ENCODE measurements around the gene STX11. TPM values are rescaled to one million over a fixed set of nuclear protein-coding genes. Genes with fewer than 3 reads are reported as not detected.
"Not testable (repeated sequence)": the region's sequence is repeated elsewhere in the genome, so short reads cannot be mapped to it uniquely, and the experiment has no call there.

Gene STX11
- polyA plus RNA-seq, 4 donors = 1.0 to 4.4 (median 3.2) TPM; not detected in 1

- H3K27ac ChIP-seq (ENCODE audit: low read depth in 1 of 3, low read length in 2 of 3) = no peak overlapping the region
- H3K27me3 ChIP-seq (ENCODE audit: control insufficient read depth in 3 of 3, insufficient read depth in 3 of 3, low read length in 3 of 3) = no peaks in the 10 kb centered on the region
- H3K4me1 ChIP-seq (ENCODE audit: control insufficient read depth in 3 of 3, insufficient read depth in 2 of 3, low read depth in 1 of 3, low read length in 2 of 3) = no peaks in the 10 kb centered on the region
- H3K36me3 ChIP-seq (ENCODE audit: control insufficient read depth in 3 of 3, insufficient read depth in 2 of 3, low read depth in 1 of 3, low read length in 3 of 3) = no peaks in the 10 kb centered on the region
- H3K9me3 ChIP-seq (ENCODE audit: control insufficient read depth in 2 of 2, insufficient read depth in 1 of 2, low read depth in 1 of 2, low read length in 1 of 2) = no peaks in the 10 kb centered on the region
- no peak for DNase-seq
- H3K4me3 ChIP-seq (ENCODE audit: low read depth in 1 of 3, low read length in 3 of 3) = no peak overlapping the region
- 90 to 95% (median 94%) methylated on average over 5 of the region's 5 CpGs for WGBS, 3 donors
- no peak for FAIRE-seq
Observed at GRCh38 chr6:144119376-144119775, 30.9 kb upstream of the STX11 start.

GRCh38 chr6:144122861-144123260 lies 27.5 kb upstream of the STX11 start:
- Histone ChIP-seq H3K4me3 (ENCODE audit: low read depth in 1 of 3, low read length in 3 of 3) (no peak overlapping the region), H3K36me3 (ENCODE audit: control insufficient read depth in 3 of 3, insufficient read depth in 2 of 3, low read depth in 1 of 3, low read length in 3 of 3) (no peaks in the 10 kb centered on the region), H3K4me1 (ENCODE audit: control insufficient read depth in 3 of 3, insufficient read depth in 2 of 3, low read depth in 1 of 3, low read length in 2 of 3) (no peaks in the 10 kb centered on the region), H3K9me3 (ENCODE audit: control insufficient read depth in 2 of 2, insufficient read depth in 1 of 2, low read depth in 1 of 2, low read length in 1 of 2) (no peaks in the 10 kb centered on the region), H3K27ac (ENCODE audit: low read depth in 1 of 3, low read length in 2 of 3) (no peak overlapping the region), H3K27me3 (ENCODE audit: control insufficient read depth in 3 of 3, insufficient read depth in 3 of 3, low read length in 3 of 3) (no peaks in the 10 kb centered on the region)
- FAIRE-seq (no peak), DNase-seq (no peak)

GRCh38 chr6:144123421-144123820 lies 26.9 kb upstream of the STX11 start:
- no peak for FAIRE-seq
- H3K27me3 ChIP-seq (ENCODE audit: control insufficient read depth in 3 of 3, insufficient read depth in 3 of 3, low read length in 3 of 3) = no peaks in the 10 kb centered on the region
- no peak for DNase-seq
- H3K27ac ChIP-seq (ENCODE audit: low read depth in 1 of 3, low read length in 2 of 3) = no peak overlapping the region
- WGBS, 3 donors = 55 to 65% (median 59%) methylated on average over 2 of the region's 2 CpGs
- H3K4me1 ChIP-seq (ENCODE audit: control insufficient read depth in 3 of 3, insufficient read depth in 2 of 3, low read depth in 1 of 3, low read length in 2 of 3) = no peaks in the 10 kb centered on the region
- no peak overlapping the region for H3K4me3 ChIP-seq (ENCODE audit: low read depth in 1 of 3, low read length in 3 of 3)
- H3K9me3 ChIP-seq (ENCODE audit: control insufficient read depth in 2 of 2, insufficient read depth in 1 of 2, low read depth in 1 of 2, low read length in 1 of 2) = no peaks in the 10 kb centered on the region
- no peaks in the 10 kb centered on the region for H3K36me3 ChIP-seq (ENCODE audit: control insufficient read depth in 3 of 3, insufficient read depth in 2 of 3, low read depth in 1 of 3, low read length in 3 of 3)

- H3K27ac ChIP-seq (ENCODE audit: low read depth in 1 of 3, low read length in 2 of 3) = no peak overlapping the region
- no peak overlapping the region for H3K4me3 ChIP-seq (ENCODE audit: low read depth in 1 of 3, low read length in 3 of 3)
- no peaks in the 10 kb centered on the region for H3K9me3 ChIP-seq (ENCODE audit: control insufficient read depth in 2 of 2, insufficient read depth in 1 of 2, low read depth in 1 of 2, low read length in 1 of 2)
- 50 to 79% (median 67%) methylated on average over 2 of the region's 2 CpGs for WGBS, 3 donors
- no peaks in the 10 kb centered on the region for H3K36me3 ChIP-seq (ENCODE audit: control insufficient read depth in 3 of 3, insufficient read depth in 2 of 3, low read depth in 1 of 3, low read length in 3 of 3)
- FAIRE-seq = no peak
- no peaks in the 10 kb centered on the region for H3K4me1 ChIP-seq (ENCODE audit: control insufficient read depth in 3 of 3, insufficient read depth in 2 of 3, low read depth in 1 of 3, low read length in 2 of 3)
- no peak for DNase-seq
- no peaks in the 10 kb centered on the region for H3K27me3 ChIP-seq (ENCODE audit: control insufficient read depth in 3 of 3, insufficient read depth in 3 of 3, low read length in 3 of 3)
Observed at GRCh38 chr6:144123836-144124235, 26.5 kb upstream of the STX11 start.

GRCh38 chr6:144127097-144127496 lies 23.2 kb upstream of the STX11 start:
- no peak for DNase-seq

GRCh38 chr6:144129469-144129868 lies 20.8 kb upstream of the STX11 start:
- H3K4me1 ChIP-seq (ENCODE audit: control insufficient read depth in 3 of 3, insufficient read depth in 2 of 3, low read depth in 1 of 3, low read length in 2 of 3) = no peaks in the 10 kb centered on the region
- FAIRE-seq = no peak
- no peaks in the 10 kb centered on the region for H3K36me3 ChIP-seq (ENCODE audit: control insufficient read depth in 3 of 3, insufficient read depth in 2 of 3, low read depth in 1 of 3, low read length in 3 of 3)
- no peak for DNase-seq
- no peak overlapping the region for H3K4me3 ChIP-seq (ENCODE audit: low read depth in 1 of 3, low read length in 3 of 3)
- no peaks in the 10 kb centered on the region for H3K9me3 ChIP-seq (ENCODE audit: control insufficient read depth in 2 of 2, insufficient read depth in 1 of 2, low read depth in 1 of 2, low read length in 1 of 2)
- H3K27me3 ChIP-seq (ENCODE audit: control insufficient read depth in 3 of 3, insufficient read depth in 3 of 3, low read length in 3 of 3) = no peaks in the 10 kb centered on the region
- no peak overlapping the region for H3K27ac ChIP-seq (ENCODE audit: low read depth in 1 of 3, low read length in 2 of 3)
- WGBS, 3 donors = 86 to 89% (median 87%) methylated on average over 6 of the region's 6 CpGs

More at GRCh38 chr6:144127097-144127496, 23.2 kb upstream of the STX11 start:
- H3K4me3 ChIP-seq (ENCODE audit: low read depth in 1 of 3, low read length in 3 of 3) = no peak overlapping the region
- H3K36me3 ChIP-seq (ENCODE audit: control insufficient read depth in 3 of 3, insufficient read depth in 2 of 3, low read depth in 1 of 3, low read length in 3 of 3) = no peaks in the 10 kb centered on the region
- no peaks in the 10 kb centered on the region for H3K27me3 ChIP-seq (ENCODE audit: control insufficient read depth in 3 of 3, insufficient read depth in 3 of 3, low read length in 3 of 3)
- no peaks in the 10 kb centered on the region for H3K4me1 ChIP-seq (ENCODE audit: control insufficient read depth in 3 of 3, insufficient read depth in 2 of 3, low read depth in 1 of 3, low read length in 2 of 3)
- 82 to 88% (median 86%) methylated on average over 6 of the region's 6 CpGs for WGBS, 3 donors
- no peak overlapping the region for H3K27ac ChIP-seq (ENCODE audit: low read depth in 1 of 3, low read length in 2 of 3)
- H3K9me3 ChIP-seq (ENCODE audit: control insufficient read depth in 2 of 2, insufficient read depth in 1 of 2, low read depth in 1 of 2, low read length in 1 of 2) = no peaks in the 10 kb centered on the region
- FAIRE-seq = no peak

- WGBS, 3 donors = 49 to 64% (median 56%) methylated on average over 1 of the region's 1 CpG
- no peak overlapping the region for H3K27ac ChIP-seq (ENCODE audit: low read depth in 1 of 3, low read length in 2 of 3)
- no peaks in the 10 kb centered on the region for H3K4me1 ChIP-seq (ENCODE audit: control insufficient read depth in 3 of 3, insufficient read depth in 2 of 3, low read depth in 1 of 3, low read length in 2 of 3)
- H3K9me3 ChIP-seq (ENCODE audit: control insufficient read depth in 2 of 2, insufficient read depth in 1 of 2, low read depth in 1 of 2, low read length in 1 of 2) = no peaks in the 10 kb centered on the region
- no peaks in the 10 kb centered on the region for H3K36me3 ChIP-seq (ENCODE audit: control insufficient read depth in 3 of 3, insufficient read depth in 2 of 3, low read depth in 1 of 3, low read length in 3 of 3)
- no peak for DNase-seq
- no peaks in the 10 kb centered on the region for H3K27me3 ChIP-seq (ENCODE audit: control insufficient read depth in 3 of 3, insufficient read depth in 3 of 3, low read length in 3 of 3)
- no peak for FAIRE-seq
- no peak overlapping the region for H3K4me3 ChIP-seq (ENCODE audit: low read depth in 1 of 3, low read length in 3 of 3)
Observed at GRCh38 chr6:144131248-144131709, 19.0 kb upstream of the STX11 start.

GRCh38 chr6:144132167-144132690 lies 18.1 kb upstream of the STX11 start:
- H3K27ac ChIP-seq (ENCODE audit: low read depth in 1 of 3, low read length in 2 of 3); H3K27me3 ChIP-seq (ENCODE audit: control insufficient read depth in 3 of 3, insufficient read depth in 3 of 3, low read length in 3 of 3); H3K4me3 ChIP-seq (ENCODE audit: low read depth in 1 of 3, low read length in 3 of 3); DNase-seq; FAIRE-seq; H3K4me1 ChIP-seq (ENCODE audit: control insufficient read depth in 3 of 3, insufficient read depth in 2 of 3, low read depth in 1 of 3, low read length in 2 of 3); H3K9me3 ChIP-seq (ENCODE audit: control insufficient read depth in 2 of 2, insufficient read depth in 1 of 2, low read depth in 1 of 2, low read length in 1 of 2); H3K36me3 ChIP-seq (ENCODE audit: control insufficient read depth in 3 of 3, insufficient read depth in 2 of 3, low read depth in 1 of 3, low read length in 3 of 3): not testable (repeated sequence)

GRCh38 chr6:144133225-144133821 lies 17.0 kb upstream of the STX11 start:
- WGBS, 3 donors = 74 to 82% (median 79%) methylated on average over 5 of the region's 5 CpGs
- Histone ChIP-seq H3K4me1 (ENCODE audit: control insufficient read depth in 3 of 3, insufficient read depth in 2 of 3, low read depth in 1 of 3, low read length in 2 of 3) (no peaks in the 10 kb centered on the region), H3K36me3 (ENCODE audit: control insufficient read depth in 3 of 3, insufficient read depth in 2 of 3, low read depth in 1 of 3, low read length in 3 of 3) (no peaks in the 10 kb centered on the region), H3K27me3 (ENCODE audit: control insufficient read depth in 3 of 3, insufficient read depth in 3 of 3, low read length in 3 of 3) (no peaks in the 10 kb centered on the region), H3K4me3 (ENCODE audit: low read depth in 1 of 3, low read length in 3 of 3) (no peak overlapping the region), H3K27ac (ENCODE audit: low read depth in 1 of 3, low read length in 2 of 3) (no peak overlapping the region), H3K9me3 (ENCODE audit: control insufficient read depth in 2 of 2, insufficient read depth in 1 of 2, low read depth in 1 of 2, low read length in 1 of 2) (no peaks in the 10 kb centered on the region)
- no peak for DNase-seq
- FAIRE-seq = no peak
